Endothelial cell of umbilical vein (primary cell): Measurements from ENCODE around the gene PRMT1. TPM values are rescaled to one million over a fixed set of nuclear protein-coding genes. Genes with fewer than 3 reads are reported as not detected.

Experiments used
- BruUV-seq: library from RNA; stranded (reverse); fragments of 400-500 nt; replicated peaks from 2 replicates; lab custom pipeline; 2021; lab: Mats Ljungman, UMichigan
- CTCF ChIA-PET: fragments of 300-600, 350-600 bp; sonication (Branson Sonifier 250); formaldehyde crosslinking; loops from one replicate; lab custom pipeline; 2021; ENCODE audit warnings: antibody characterized with exemption, inconsistent platforms; lab: Charles Lee
- POLR2A ChIA-PET: fragments of 300-600, 350-600 bp; sonication (Branson Sonifier 250); formaldehyde crosslinking; loops from one replicate; lab custom pipeline; 2021; ENCODE audit warnings: antibody characterized with exemption, inconsistent platforms; lab: Charles Lee
- DNase-seq: peaks from one replicate; pipeline ENCODE4 v3.0.0-alpha.2; 2011; ENCODE audit warnings: low read depth, low spot score
- FAIRE-seq: peaks from 2 replicates; lab custom pipeline; 2011; peaks lifted over from hg19 to GRCh38; lab: Jason Lieb, UNC
- H2AFZ ChIP-seq: 2 replicates; pipeline ENCODE4 v1.6.0; 2012; ENCODE audit warnings: low read depth, low read length, control low read depth, inconsistent platforms
- H3K27ac ChIP-seq: 2 replicates; pipeline ENCODE4 v1.5.1; 2011; ENCODE audit warnings: low read depth, mild to moderate bottlenecking, control low read depth, low read length, moderate library complexity; ENCODE audit not compliant: insufficient read depth
- H3K27me3 ChIP-seq, 2 experiments: 2 replicates each; pipeline versions ENCODE4 v1.6.0 to v1.6.1; 2011; ENCODE audit warnings: low read length in 2 of 2, mixed read lengths in 1 of 2; ENCODE audit not compliant: control insufficient read depth in 2 of 2, insufficient read depth in 2 of 2
- H3K36me3 ChIP-seq, 2 experiments: 2 replicates in 1 of 2; 3 replicates in 1 of 2; pipeline ENCODE4 v1.5.1; 2011; ENCODE audit warnings: low read length in 2 of 2, mild to moderate bottlenecking in 1 of 2, moderate library complexity in 1 of 2; ENCODE audit not compliant: control insufficient read depth in 2 of 2, insufficient read depth in 2 of 2; ENCODE audit errors: extremely low read depth in 1 of 2
- H3K4me1 ChIP-seq: 3 replicates; pipeline ENCODE4 v1.5.1; 2011; ENCODE audit warnings: mild to moderate bottlenecking, low read length; ENCODE audit not compliant: control insufficient read depth, insufficient read depth; ENCODE audit errors: extremely low read depth
- H3K4me2 ChIP-seq: 2 replicates; pipeline ENCODE4 v1.6.1; 2011; ENCODE audit warnings: low read length, control low read depth, mixed read lengths; ENCODE audit not compliant: insufficient read depth
- H3K4me3 ChIP-seq, 3 experiments: fragments of 200-600 bp in 1 of 3; sonication (generic), shearing (Covaris generic) in 1 of 3; replicated peaks in 1 of 3; 2 replicates each; pipeline ENCODE4 v1.5.1; 2011 to 2016; ENCODE audit warnings: control low read depth in 3 of 3, low read length in 3 of 3, mild to moderate bottlenecking in 2 of 3, inconsistent platforms in 1 of 3, low read depth in 1 of 3, moderate library complexity in 1 of 3; ENCODE audit not compliant: insufficient read depth in 1 of 3
- H3K79me2 ChIP-seq: 2 replicates; pipeline ENCODE4 v1.6.0; 2012; ENCODE audit warnings: low read length, inconsistent platforms; ENCODE audit not compliant: control insufficient read depth, insufficient read depth
- H3K9ac ChIP-seq: replicated peaks from 2 replicates; pipeline ENCODE3; 2011; ENCODE audit warnings: low read length, control low read depth; ENCODE audit not compliant: insufficient read depth; ENCODE audit errors: extremely low read depth
- H3K9me1 ChIP-seq: replicated peaks from 3 replicates; pipeline ENCODE4 v1.6.0; 2011; ENCODE audit warnings: mild to moderate bottlenecking, low read length; ENCODE audit not compliant: control insufficient read depth, insufficient read depth; ENCODE audit errors: extremely low read depth
- H3K9me3 ChIP-seq: replicated peaks from 2 replicates; pipeline ENCODE4 v1.5.1; 2012; ENCODE audit warnings: low read length, inconsistent platforms; ENCODE audit not compliant: control insufficient read depth, insufficient read depth
- H4K20me1 ChIP-seq: replicated peaks from 2 replicates; pipeline ENCODE3; 2011; ENCODE audit warnings: mild to moderate bottlenecking, low read length; ENCODE audit not compliant: control insufficient read depth, insufficient read depth; ENCODE audit errors: extremely low read depth
- FOS ChIP-seq: IDR thresholded peaks from 2 replicates; pipeline ENCODE4 v1.6.1; 2011; ENCODE audit warnings: mild to moderate bottlenecking, low read length, moderate library complexity, borderline replicate concordance; ENCODE audit not compliant: insufficient read depth
- GATA2 ChIP-seq: IDR thresholded peaks from 2 replicates; pipeline ENCODE4 v1.7.0; 2011; ENCODE audit warnings: low read depth, mild to moderate bottlenecking, moderate library complexity, mixed read lengths, low read length; ENCODE audit not compliant: insufficient read length, insufficient read depth
- JUN ChIP-seq: IDR thresholded peaks from 2 replicates; pipeline ENCODE4 v1.6.1; 2011; ENCODE audit warnings: borderline replicate concordance, low read depth; ENCODE audit not compliant: insufficient read length, insufficient read depth
- MYC ChIP-seq: IDR thresholded peaks from one replicate; pipeline ENCODE4 v1.6.1; 2011; ENCODE audit warnings: mild to moderate bottlenecking, low read depth, low read length
- POLR2A ChIP-seq: IDR thresholded peaks from 2 replicates; pipeline ENCODE4 v1.6.1; 2012; ENCODE audit warnings: low read depth, mild to moderate bottlenecking, control low read depth, low read length
- POLR2AphosphoS5 ChIP-seq: IDR thresholded peaks from 2 replicates; pipeline ENCODE4 v1.6.1; 2012; ENCODE audit warnings: low read depth, mild to moderate bottlenecking, control low read depth, low read length, moderate library complexity; ENCODE audit not compliant: insufficient read depth
- dilution Hi-C: fragments of 300-500 bp; cut with MboI; formaldehyde crosslinking; loops from one replicate; pipeline ENCODE4 v1.15.0; 2019; ENCODE audit warnings: low sequenced_read_pairs; ENCODE audit not compliant: extremely low pct_ligation_motif_present
- intact Hi-C: fragments of 100-400 bp; cut with micrococcal nuclease; formaldehyde crosslinking; loops from one replicate; pipeline ENCODE4 v1.10.0; 2022
- polyA plus RNA-seq, 4 experiments: library from polyadenylated mRNA; depleted of rRNA in 3 of 4; stranded (reverse) in 3 of 4; unstranded in 1 of 4; fragments of >200 nt; gene quantifications; 2 replicates each; pipeline versions ENCODE4 v1.2.1 to v1.2.3, GENCODE V29; 2011 to 2012; ENCODE audit warnings: missing spikeins in 1 of 4
- total RNA-seq: library from RNA; stranded (reverse); gene quantifications from 2 replicates; pipeline ENCODE4 v1.2.3, GENCODE V29; 2021
- TF ChIP-seq, protein P1 (sequence below): IDR thresholded peaks from 2 replicates; pipeline ENCODE4 v1.6.1; 2011; ENCODE audit not compliant: insufficient read depth, insufficient read length
- TF ChIP-seq, protein P2 (sequence below), 2 donors: IDR thresholded peaks; 1 replicate in 1 of 2; 2 replicates in 1 of 2; pipeline ENCODE4 v1.5.1; 2011; ENCODE audit warnings: low read length in 2 of 2, mild to moderate bottlenecking in 2 of 2, moderate library complexity in 2 of 2, control low read depth in 1 of 2, inconsistent platforms in 1 of 2, low read depth in 1 of 2; ENCODE audit not compliant: insufficient read depth in 1 of 2; ENCODE audit errors: extremely low read depth in 1 of 2

PRMT1 gene
- total and polyA plus RNA-seq, 2 donors (not counting 3 experiments of a cell fraction or from before 2014, with no cell fraction given): 242 to 542 TPM

DNA sequence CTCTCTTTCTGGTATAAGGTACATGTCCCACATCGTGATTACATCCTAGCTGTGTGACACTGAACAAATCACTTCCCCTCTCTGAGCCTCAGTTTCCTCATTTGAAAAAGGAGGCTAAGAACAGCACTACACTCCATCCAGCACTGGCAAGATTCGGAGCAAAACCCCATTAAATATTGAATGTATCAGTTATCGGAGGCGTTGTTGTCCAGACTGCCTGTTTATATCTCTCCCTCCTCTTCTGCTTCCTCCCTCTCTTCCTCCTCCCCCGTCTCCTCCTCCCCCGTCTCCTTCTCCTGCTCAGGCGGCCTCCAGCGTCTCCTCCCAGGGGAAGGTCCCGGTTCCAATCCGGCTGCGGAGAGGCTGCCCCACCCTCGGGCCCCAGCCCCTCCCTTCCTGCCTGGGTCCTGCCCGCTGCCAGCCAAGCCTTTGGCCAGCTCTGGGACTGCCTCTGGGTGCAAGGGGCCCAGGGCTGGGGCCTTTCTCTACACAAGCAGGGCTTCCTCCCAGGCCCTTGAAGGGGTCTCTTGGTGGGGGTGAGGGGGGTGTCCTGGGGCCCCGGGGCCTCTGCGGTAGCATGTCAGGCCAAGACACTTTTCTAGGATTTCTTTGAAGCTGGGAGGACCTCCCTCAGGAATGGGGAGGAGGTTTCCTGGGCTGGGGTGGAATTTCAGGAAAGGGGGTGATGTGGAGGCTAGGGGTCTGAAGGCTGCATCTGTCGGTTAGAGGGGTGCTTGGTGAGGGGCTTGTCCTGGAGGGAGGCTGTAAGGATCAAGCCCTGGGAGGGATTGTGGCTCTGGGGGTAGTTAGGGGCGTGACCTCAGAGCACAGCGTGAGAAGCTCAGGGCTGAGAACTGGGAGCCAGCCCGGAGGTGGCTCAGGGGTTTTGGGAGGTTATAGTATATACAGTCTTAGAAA lies 39.0 kb upstream of the PRMT1 start:
- H3K9ac ChIP-seq: peak overlapping the region; percentile 28
- peak overlapping the region; percentile 20 to 83 (median 50) for H3K4me3 ChIP-seq
- intact Hi-C loops (no loop called here), dilution Hi-C loops (no loop called here)
- DNase-seq (peak; percentile 67), FAIRE-seq (peak; percentile 94)
- H3K9me3 ChIP-seq: no peaks in the 10 kb centered on the region
- no peaks in the 10 kb centered on the region for H4K20me1 ChIP-seq
- no peak for TF ChIP-seq MYC
- TF ChIP-seq, protein P1, sequence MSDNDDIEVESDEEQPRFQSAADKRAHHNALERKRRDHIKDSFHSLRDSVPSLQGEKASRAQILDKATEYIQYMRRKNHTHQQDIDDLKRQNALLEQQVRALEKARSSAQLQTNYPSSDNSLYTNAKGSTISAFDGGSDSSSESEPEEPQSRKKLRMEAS: no peak
- TF ChIP-seq POLR2AphosphoS5: no peak
- no peak for TF ChIP-seq JUN
- TF ChIP-seq POLR2A: no peak
- TF ChIP-seq FOS: no peak
- no peak for TF ChIP-seq GATA2
- TF ChIP-seq, protein P2, sequence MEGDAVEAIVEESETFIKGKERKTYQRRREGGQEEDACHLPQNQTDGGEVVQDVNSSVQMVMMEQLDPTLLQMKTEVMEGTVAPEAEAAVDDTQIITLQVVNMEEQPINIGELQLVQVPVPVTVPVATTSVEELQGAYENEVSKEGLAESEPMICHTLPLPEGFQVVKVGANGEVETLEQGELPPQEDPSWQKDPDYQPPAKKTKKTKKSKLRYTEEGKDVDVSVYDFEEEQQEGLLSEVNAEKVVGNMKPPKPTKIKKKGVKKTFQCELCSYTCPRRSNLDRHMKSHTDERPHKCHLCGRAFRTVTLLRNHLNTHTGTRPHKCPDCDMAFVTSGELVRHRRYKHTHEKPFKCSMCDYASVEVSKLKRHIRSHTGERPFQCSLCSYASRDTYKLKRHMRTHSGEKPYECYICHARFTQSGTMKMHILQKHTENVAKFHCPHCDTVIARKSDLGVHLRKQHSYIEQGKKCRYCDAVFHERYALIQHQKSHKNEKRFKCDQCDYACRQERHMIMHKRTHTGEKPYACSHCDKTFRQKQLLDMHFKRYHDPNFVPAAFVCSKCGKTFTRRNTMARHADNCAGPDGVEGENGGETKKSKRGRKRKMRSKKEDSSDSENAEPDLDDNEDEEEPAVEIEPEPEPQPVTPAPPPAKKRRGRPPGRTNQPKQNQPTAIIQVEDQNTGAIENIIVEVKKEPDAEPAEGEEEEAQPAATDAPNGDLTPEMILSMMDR (IDR thresholded peaks at IDR 0.05; ENCODE audit: extremely low read depth in 1 of 2, insufficient read depth in 1 of 2, low read depth in 1 of 2, low read length in 2 of 2): no peak
- H3K4me2 ChIP-seq: peak overlapping the region; percentile 60
- no peaks in the 10 kb centered on the region for H3K9me1 ChIP-seq
- POLR2A ChIA-PET: interaction anchor here (0.5 to 1.0 kb wide), 3 partner anchors 38 to 111 kb away, joined by 3 read pairs; partner anchors contain the start of gene RCN3
- peak overlapping the region; percentile 33 for H3K27ac ChIP-seq
- H2AFZ ChIP-seq: no peak overlapping the region
- peaks cover 23% of the 10 kb centered on the region for H3K79me2 ChIP-seq
- peaks cover 24% of the 10 kb centered on the region for H3K4me1 ChIP-seq
- no TSS peak for BruUV-seq
- CTCF ChIA-PET: interaction anchor here (0.6 kb wide), 1 partner anchor 62 kb away, joined by 4 read pairs; no protein-coding TSS in a partner anchor
- H3K36me3 ChIP-seq: peaks cover 0 to 2% of the 10 kb centered on the region in 2 experiments
- no peaks in the 10 kb centered on the region for H3K27me3 ChIP-seq
